ENCODE data around the gene HP.
"Not testable (repeated sequence)": the region's sequence is repeated elsewhere in the genome, so short reads cannot be mapped to it uniquely, and the experiment has no call there.

Gene HP, protein sequence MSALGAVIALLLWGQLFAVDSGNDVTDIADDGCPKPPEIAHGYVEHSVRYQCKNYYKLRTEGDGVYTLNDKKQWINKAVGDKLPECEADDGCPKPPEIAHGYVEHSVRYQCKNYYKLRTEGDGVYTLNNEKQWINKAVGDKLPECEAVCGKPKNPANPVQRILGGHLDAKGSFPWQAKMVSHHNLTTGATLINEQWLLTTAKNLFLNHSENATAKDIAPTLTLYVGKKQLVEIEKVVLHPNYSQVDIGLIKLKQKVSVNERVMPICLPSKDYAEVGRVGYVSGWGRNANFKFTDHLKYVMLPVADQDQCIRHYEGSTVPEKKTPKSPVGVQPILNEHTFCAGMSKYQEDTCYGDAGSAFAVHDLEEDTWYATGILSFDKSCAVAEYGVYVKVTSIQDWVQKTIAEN

DNA sequence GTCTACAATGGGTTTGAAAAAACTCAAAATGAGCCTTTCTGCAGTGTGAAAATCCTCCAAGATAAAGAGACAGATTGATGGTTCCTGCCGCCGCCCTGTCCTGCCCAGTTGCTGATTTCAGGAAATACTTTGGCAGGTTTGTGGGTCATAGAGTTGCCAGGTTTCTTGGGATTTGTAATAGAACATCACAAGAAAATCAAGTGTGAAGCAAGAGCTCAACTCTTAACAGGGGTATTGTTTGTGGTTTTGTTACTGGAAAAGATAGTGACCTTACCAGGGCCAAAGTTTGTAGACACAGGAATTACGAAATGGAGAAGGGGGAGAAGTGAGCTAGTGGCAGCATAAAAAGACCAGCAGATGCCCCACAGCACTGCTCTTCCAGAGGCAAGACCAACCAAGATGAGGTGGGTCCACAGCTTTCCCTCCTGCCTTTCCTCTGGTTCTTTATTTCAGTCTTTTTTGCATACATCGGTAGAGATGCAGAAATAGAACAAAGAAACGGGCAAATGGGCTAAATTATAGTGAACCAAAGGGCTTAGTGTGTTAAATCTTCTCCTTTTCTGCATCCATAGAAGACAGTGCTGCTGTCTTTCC is at the start of gene HP:
Gene HP (plus strand): TSS at position 252 of the 594 bp plus-strand sequence. CDS start 148 bp downstream, at position 400.
- not testable (repeated sequence) for H3K36me3 ChIP-seq (ENCODE audit: control insufficient read depth, insufficient read depth, low read length); H3K27ac ChIP-seq; H2AFZ ChIP-seq; H3K9me3 ChIP-seq (ENCODE audit: control insufficient read depth, low read length); H3K27me3 ChIP-seq (ENCODE audit: control insufficient read depth, insufficient read depth, low read length); H3K4me1 ChIP-seq; H3K4me2 ChIP-seq (ENCODE audit: low read length); H3K4me3 ChIP-seq (ENCODE audit: low read depth, low read length); H3K79me2 ChIP-seq; H3K9ac ChIP-seq

DNA sequence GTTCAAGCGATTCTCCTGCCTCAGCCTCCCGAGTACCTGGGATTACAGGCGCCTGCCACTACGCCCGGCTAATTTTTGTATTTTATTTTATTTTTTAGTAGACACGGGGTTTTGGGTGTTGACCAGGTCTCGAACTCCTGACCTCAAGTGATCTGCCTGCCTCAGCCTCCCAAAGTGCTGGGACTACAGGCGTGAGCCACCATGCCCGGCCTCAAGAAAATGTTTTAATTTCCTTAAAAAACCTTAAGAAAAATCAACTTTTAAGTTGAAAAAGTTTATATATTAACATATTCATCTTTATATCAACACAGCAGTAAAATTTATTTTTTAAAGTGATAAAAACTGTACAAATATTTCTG is 46.3 kb upstream of the HP start:
- not testable (repeated sequence) for H3K79me2 ChIP-seq; H3K9ac ChIP-seq; H3K9me3 ChIP-seq (ENCODE audit: control insufficient read depth, low read length); H3K27ac ChIP-seq; H3K4me1 ChIP-seq; H3K27me3 ChIP-seq (ENCODE audit: control insufficient read depth, insufficient read depth, low read length); H3K36me3 ChIP-seq (ENCODE audit: control insufficient read depth, insufficient read depth, low read length)
- Histone ChIP-seq H3K4me3 (ENCODE audit: low read depth, low read length) (peak overlapping the region; percentile 93), H2AFZ (peak overlapping the region; percentile 64), H3K4me2 (ENCODE audit: low read length) (peak overlapping the region; percentile 61)

DNA sequence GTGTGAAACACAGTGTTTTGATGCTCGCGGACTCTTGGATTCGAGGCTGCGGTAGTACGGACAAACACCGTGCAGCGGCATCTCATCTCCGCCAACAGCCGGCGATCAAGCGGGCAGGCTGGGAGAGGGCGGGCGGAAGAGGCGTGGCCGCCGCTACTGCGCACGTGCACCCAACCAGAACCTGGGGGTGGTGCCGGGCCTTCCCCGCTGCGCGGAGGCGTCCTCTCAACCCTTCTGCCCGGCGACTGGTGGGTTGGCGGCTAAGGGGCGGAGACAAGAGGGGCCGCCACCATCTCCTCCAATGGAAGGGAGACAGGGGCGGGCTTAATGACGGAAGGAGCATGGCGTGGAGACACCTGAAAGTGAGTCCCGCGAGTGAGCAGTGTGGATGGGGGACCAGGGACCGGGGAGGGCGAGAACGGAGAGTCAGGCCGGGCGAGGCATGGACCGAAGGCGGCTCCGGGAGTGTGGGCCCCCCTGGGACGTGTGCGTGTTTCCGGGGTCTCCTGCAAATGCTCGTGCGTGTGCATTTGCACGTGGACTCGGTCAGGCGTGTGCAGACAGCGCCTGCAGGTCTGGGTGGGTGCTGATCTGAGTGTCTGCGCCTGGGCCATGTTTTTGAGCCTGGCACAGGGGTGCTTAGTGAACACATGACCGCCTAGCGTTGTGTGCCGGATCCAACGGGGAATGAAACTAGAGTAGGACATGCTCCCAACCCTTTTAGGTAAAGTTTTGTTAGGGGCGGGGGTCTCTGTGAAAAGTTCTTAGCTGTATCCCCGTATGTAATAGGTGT is 45.7 kb upstream of the HP start, which contains the start of gene DHODH:
Gene DHODH (plus strand): TSS at position 321 of the 793 bp plus-strand sequence. CDS start 21 bp downstream, at position 342.
- no peak within 1 kb of the TSS for H3K9ac ChIP-seq
- H3K4me3 ChIP-seq (ENCODE audit: low read depth, low read length) = peak within 1 kb of the TSS; percentile 93
- peak within 1 kb of the TSS; percentile 94 for H2AFZ ChIP-seq
- TF ChIP-seq, protein P1, sequence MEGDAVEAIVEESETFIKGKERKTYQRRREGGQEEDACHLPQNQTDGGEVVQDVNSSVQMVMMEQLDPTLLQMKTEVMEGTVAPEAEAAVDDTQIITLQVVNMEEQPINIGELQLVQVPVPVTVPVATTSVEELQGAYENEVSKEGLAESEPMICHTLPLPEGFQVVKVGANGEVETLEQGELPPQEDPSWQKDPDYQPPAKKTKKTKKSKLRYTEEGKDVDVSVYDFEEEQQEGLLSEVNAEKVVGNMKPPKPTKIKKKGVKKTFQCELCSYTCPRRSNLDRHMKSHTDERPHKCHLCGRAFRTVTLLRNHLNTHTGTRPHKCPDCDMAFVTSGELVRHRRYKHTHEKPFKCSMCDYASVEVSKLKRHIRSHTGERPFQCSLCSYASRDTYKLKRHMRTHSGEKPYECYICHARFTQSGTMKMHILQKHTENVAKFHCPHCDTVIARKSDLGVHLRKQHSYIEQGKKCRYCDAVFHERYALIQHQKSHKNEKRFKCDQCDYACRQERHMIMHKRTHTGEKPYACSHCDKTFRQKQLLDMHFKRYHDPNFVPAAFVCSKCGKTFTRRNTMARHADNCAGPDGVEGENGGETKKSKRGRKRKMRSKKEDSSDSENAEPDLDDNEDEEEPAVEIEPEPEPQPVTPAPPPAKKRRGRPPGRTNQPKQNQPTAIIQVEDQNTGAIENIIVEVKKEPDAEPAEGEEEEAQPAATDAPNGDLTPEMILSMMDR (IDR thresholded peaks at IDR 0.05) = no peak
- H3K4me1 ChIP-seq = no peaks in the 10 kb centered on the region
- no peaks in the 10 kb centered on the region for H3K36me3 ChIP-seq (ENCODE audit: control insufficient read depth, insufficient read depth, low read length)
- peak within 1 kb of the TSS; percentile 58 for H3K27ac ChIP-seq
- H3K27me3 ChIP-seq (ENCODE audit: control insufficient read depth, insufficient read depth, low read length) = no peaks in the 10 kb centered on the region
- no peaks in the 10 kb centered on the region for H3K79me2 ChIP-seq
- peak within 1 kb of the TSS; percentile 99 for H3K4me2 ChIP-seq (ENCODE audit: low read length)
- no peaks in the 10 kb centered on the region for H3K9me3 ChIP-seq (ENCODE audit: control insufficient read depth, low read length)

DNA sequence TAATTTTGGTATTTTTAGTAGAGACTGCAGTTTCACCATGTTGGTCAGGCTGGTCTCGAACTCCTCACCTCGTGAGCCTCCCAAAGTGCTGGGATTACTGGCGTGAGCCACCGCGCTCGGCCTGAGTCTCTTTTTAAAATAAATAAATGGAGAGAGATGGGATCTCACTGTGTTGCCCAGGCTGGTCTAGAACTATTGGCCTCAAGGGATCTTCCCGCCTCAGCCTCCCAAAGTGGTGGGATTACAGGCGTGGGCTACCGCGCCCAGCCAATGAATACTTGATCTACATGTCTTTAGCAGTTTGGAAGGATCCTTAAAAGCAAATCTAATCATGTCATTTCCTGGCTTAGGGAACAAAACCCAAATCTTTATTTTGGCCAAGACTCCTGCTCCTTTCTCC is 44.5 kb upstream of the HP start:
- Histone ChIP-seq H3K79me2 (no peaks in the 10 kb centered on the region), H3K27ac (no peak overlapping the region), H3K4me2 (ENCODE audit: low read length) (no peak overlapping the region), H3K9ac (no peak overlapping the region), H3K27me3 (ENCODE audit: control insufficient read depth, insufficient read depth, low read length) (no peaks in the 10 kb centered on the region), H2AFZ (no peak overlapping the region), H3K4me1 (no peaks in the 10 kb centered on the region), H3K4me3 (ENCODE audit: low read depth, low read length) (no peak overlapping the region), H3K9me3 (ENCODE audit: control insufficient read depth, low read length) (no peaks in the 10 kb centered on the region), H3K36me3 (ENCODE audit: control insufficient read depth, insufficient read depth, low read length) (no peaks in the 10 kb centered on the region)
- TF ChIP-seq, protein P1 (IDR thresholded peaks at IDR 0.05) = no peak

DNA sequence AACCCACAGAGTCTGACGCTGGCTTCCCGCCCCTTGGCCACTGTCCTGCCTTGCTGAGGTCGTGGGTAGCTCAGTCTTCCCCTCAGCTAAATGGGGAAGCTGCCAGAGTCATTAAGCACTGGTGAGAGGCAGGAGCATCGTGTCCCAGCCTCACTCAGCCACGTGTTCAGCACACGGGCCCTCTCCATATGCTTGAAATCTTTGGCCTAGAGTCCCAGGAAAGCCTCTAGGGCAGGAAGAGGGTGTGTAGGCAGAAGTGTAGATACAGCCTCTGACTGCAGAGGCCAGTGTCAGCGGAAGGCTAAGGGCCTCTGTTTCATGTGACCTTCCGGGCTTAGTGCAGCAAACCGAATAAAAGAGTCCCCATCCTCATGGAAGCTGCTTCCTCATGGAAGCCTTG is 41.7 kb upstream of the HP start:
- Histone ChIP-seq H3K9me3 (ENCODE audit: control insufficient read depth, low read length) (no peaks in the 10 kb centered on the region), H3K4me3 (ENCODE audit: low read depth, low read length) (no peak overlapping the region), H3K79me2 (no peaks in the 10 kb centered on the region), H2AFZ (no peak overlapping the region), H3K27me3 (ENCODE audit: control insufficient read depth, insufficient read depth, low read length) (no peaks in the 10 kb centered on the region), H3K27ac (no peak overlapping the region), H3K4me2 (ENCODE audit: low read length) (no peak overlapping the region), H3K36me3 (ENCODE audit: control insufficient read depth, insufficient read depth, low read length) (no peaks in the 10 kb centered on the region), H3K9ac (no peak overlapping the region), H3K4me1 (no peaks in the 10 kb centered on the region)
- TF ChIP-seq, protein P1 (IDR thresholded peaks at IDR 0.05) = no peak

Measured in parathyroid adenoma (tissue), 2 donors.